NCI-H1105 (cell line): ENCODE data around the gene GDF2.

Experiments used
- DNase-seq: peaks from one replicate; lab custom pipeline; 2025; lab: John Stamatoyannopoulos, UW

Gene GDF2

GRCh38 chr10:47368431-47369180, 46.4 kb downstream of the GDF2 start:
- DNase-seq, result no peak

GRCh38 chr10:47369251-47369894, 47.1 kb downstream of the GDF2 start:
- no peak for DNase-seq

- DNase-seq, result no peak
These were observed 47.9 kb downstream of the GDF2 start for GRCh38 chr10:47370015-47370767.

- DNase-seq, result no peak
These were observed 48.6 kb downstream of the GDF2 start for GRCh38 chr10:47370878-47371277.

GRCh38 chr10:47371629-47372485, 49.6 kb downstream of the GDF2 start:
- DNase-seq, result no peak

GRCh38 chr10:47372726-47373125, 50.5 kb downstream of the GDF2 start:
- DNase-seq, result no peak

GRCh38 chr10:47374611-47375536, 52.6 kb downstream of the GDF2 start:
- DNase-seq, result no peak

GRCh38 chr10:47376522-47377220, 54.4 kb downstream of the GDF2 start:
- DNase-seq, result no peak
